GM18870 (cell line): ENCODE data around the gene UPF3B.
"Not testable (repeated sequence)": the region's sequence is repeated elsewhere in the genome, so short reads cannot be mapped to it uniquely, and the experiment has no call there.

Experiments used
- ATAC-seq: cut with Tn5 transposase; IDR thresholded peaks from one replicate; pipeline ENCODE4 v1.9.1; 2021; ENCODE audit warnings: moderate library complexity; ENCODE audit not compliant: unreplicated experiment

Gene UPF3B, protein sequence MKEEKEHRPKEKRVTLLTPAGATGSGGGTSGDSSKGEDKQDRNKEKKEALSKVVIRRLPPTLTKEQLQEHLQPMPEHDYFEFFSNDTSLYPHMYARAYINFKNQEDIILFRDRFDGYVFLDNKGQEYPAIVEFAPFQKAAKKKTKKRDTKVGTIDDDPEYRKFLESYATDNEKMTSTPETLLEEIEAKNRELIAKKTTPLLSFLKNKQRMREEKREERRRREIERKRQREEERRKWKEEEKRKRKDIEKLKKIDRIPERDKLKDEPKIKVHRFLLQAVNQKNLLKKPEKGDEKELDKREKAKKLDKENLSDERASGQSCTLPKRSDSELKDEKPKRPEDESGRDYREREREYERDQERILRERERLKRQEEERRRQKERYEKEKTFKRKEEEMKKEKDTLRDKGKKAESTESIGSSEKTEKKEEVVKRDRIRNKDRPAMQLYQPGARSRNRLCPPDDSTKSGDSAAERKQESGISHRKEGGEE

DNA sequence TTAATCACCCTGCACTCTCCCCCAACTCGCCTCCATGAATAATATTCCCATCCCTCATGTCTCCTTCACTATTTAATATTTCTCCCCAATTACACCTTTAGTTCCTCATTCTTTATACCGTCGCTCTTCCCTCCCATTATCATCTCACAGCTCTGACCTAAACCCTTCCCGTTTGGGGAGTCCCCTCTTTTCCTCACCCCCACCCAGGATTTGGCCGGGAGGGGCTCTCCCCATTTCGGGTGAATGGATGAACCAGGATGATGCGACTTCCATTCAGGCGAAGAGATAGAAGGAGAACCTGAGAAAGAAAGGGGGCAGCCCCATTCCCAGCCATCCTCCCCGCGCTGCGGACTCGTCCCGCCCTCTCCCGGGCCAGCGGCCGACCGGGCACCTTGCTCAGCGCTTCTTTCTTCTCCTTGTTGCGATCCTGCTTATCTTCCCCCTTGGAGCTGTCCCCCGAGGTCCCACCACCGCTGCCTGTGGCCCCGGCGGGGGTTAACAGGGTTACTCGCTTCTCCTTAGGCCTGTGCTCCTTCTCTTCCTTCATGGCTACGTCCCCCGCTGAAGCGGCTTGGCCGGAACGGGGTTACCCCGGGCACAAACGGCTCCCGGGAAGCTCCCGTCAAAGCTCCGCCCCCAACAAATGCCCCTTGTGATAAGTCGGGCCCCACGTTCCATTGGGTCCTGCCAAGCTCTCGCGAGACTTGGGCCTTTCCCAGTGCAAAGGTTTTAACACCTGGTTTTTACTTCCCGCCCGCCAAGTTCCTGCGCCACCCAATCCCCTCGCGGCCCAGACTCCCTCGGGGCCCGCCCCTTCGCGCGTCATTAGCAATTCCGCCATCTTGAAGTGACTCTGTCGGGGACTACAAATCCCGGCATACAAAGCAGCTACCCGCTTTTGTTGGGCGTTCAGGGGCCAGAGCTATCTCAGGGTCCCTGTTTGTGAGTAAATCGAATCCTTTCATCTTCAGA is at the start of gene UPF3B:
TSS of gene UPF3B (minus strand) at position 582 of the 972 bp plus-strand sequence. CDS start at position 547, 35 bp downstream.
- peak; percentile 90 for ATAC-seq

GRCh38 chrX:119900976-119901375 is 48.2 kb upstream of the UPF3B start:
- no peak for ATAC-seq

GRCh38 chrX:119899125-119899524 is 46.4 kb upstream of the UPF3B start:
- ATAC-seq = no peak

GRCh38 chrX:119895843-119896326 is 43.1 kb upstream of the UPF3B start, which contains the start of gene AKAP14:
Gene AKAP14, plus strand, starts transcription at chrX:119895893. Its CDS starts 7,331 bp downstream, at chrX:119903224.
- ATAC-seq = no peak

- not testable (repeated sequence) for ATAC-seq
These were observed 39.4 kb upstream of the UPF3B start for GRCh38 chrX:119891961-119892692.

DNA sequence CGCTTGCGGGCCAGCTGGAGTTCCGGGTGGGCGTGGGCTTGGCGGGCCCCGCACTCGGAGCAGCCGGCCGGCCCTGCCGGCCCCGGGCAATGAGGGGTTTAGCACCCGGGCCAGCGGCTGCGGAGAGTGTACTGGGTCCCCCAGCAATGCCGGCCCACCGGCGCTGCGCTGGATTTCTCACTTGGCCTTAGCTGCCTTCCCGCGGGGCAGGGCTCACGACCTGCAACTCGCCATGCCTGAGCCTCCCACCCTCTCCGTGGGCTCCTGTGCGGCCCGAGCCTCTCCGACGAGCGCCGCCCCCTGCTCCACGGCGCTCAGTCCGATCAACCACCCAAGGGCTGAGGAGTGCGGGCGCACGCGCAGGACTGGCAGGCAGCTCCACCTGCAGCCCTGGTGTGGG is 37.9 kb upstream of the UPF3B start:
- not testable (repeated sequence) for ATAC-seq

GRCh38 chrX:119887721-119888425 is 35.1 kb upstream of the UPF3B start:
- ATAC-seq = peak; percentile 58

DNA sequence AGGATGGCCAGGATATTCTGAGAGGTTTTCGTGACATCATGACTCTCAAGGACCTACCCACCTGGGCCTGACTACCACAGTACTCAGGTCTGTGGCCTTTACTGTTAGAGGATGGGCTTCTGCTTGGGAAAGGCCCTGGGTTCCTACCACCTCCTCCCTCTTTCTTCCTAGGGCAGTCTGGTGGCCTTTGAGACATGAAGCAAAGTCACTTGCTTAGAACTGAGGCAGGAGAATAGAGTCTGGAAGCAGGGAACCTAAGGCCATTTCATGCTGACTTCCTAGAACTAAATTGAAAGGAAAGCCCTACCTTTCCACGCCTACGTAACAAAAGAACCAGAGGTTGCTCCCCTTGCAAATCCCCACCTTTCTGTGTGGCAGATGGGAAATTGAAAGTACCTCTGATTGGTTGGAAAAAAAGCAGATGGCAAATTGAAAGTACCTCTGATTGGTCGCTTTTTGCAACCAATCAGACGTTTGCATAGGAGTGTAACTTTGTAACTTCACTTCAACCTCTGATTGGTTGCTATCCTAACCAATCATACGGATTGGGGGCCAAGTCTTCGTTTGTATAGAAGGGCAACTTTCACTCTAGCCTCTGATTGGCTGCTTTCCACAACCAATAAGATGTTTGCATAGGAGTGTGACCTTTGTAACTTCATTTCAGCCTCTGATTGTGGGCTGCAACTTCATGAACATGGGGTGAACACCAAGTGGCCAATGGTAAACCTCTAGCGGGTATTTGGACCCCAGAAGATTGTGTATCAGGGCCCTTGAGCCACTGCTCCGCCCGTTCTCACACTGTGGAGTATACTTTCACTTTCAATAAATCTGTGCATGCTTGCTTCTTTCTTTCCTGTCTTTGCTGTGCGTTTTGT is 33.0 kb upstream of the UPF3B start:
- ATAC-seq = no peak

- peak; percentile 78 for ATAC-seq
These were observed 28.0 kb upstream of the UPF3B start for GRCh38 chrX:119880552-119881437.

DNA sequence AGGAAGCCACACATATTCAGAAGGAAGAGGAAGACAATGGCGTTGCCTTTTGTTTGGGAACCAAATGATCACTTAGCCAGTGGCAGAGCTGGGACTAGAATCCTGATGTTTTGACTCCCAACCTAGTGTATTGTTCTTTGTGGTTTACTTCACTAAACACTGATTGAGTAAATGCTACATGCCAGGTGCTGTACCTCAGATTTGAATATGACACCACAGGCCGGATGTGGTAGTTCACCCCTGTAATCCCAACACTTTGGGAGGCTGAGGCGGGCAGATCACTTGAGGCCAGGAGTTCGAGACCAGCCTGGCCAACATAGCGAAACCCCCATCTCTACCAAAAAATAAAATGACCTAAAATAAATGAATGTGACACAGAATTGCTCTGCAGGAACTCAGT is 27.3 kb upstream of the UPF3B start:
- ATAC-seq = no peak

- no peak for ATAC-seq
These were observed 26.0 kb upstream of the UPF3B start for GRCh38 chrX:119878740-119879139.

DNA sequence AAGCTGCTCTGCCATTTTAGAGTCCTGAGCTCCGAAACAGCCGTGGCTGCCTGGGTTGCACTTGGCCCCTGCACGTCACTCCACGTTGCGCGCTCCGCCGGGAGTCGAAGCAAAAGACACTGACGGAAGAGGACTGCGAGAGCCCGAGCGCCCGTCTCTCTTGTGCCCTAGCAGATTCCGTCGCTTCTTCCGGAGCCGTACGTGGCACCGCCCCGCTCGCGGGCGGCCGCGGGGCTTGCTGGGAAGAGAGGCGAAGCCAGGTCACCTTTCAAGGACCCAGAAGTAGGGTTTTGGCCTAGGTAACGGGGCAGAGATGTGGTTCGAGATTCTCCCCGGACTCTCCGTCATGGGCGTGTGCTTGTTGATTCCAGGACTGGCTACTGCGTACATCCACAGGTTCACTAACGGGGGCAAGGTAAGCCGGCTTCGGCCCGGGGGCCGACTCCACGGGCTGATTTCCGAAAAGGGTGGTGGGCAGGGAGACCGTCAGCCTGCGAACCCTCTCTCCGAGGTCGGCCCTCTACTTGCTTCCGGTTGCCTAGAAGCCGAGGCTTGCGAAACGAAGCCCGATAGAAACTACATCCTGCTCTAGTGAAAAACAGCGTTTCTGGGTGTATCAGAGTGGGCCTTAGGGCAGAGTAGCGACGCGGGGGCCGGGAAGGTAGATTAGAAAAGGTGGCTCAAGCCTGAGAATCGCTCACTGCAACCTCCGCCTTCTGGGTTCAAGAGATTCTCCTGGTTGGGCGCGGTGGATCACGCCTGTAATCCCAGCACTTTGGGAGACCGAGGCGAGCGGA is 19.0 kb upstream of the UPF3B start, which contains the start of the genes NDUFA1 and RNF113A:
TSS of gene NDUFA1 (plus strand) at position 234 of the 797 bp plus-strand sequence. CDS start at position 314, 80 bp downstream.
TSS of gene RNF113A (minus strand) at position 135 of the 797 bp plus-strand sequence. CDS start at position 15, 120 bp downstream.
- peak; percentile 82 for ATAC-seq

DNA sequence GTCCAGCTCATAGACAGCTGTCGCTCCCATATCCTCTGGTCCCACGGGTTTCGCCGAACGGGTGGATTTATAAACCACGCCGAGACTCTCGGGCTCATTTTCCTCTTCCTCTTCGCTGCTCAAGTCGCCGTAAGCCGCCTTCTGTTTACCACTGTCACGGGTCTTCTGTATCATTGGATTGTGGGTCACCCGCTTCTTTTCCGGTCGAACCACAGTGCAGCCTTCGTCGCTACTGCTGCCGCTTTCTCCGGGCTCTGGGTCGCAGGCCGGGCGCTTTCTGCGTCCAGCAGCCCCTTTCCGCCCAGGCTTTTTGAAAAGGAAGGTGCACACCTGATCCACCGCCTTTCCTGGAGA is 18.5 kb upstream of the UPF3B start:
- peak; percentile 31 for ATAC-seq

DNA sequence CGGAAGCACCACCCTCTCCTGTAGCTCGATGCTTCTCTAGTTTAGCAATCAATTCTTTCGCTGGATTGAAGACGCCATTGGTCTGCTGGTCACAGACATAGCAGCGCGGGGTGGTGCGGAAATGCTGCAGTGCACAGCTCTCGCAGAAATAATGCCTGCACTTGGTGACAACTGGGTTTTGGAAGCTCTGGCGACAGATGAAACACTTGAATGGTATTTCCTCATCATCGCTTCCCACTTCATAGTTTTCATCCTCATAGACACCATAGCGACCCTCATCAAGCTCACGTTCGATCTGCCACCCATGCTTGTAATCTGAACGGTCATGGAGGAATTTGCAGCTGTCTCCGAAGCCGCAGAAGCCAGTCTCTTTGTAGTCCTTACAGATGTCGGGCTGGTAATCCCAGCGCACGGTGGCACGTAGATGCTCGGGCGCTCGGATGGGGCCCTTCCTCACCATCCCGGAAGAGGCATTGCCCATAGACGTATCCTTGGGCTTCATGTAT is 17.9 kb upstream of the UPF3B start:
- ATAC-seq = no peak

DNA sequence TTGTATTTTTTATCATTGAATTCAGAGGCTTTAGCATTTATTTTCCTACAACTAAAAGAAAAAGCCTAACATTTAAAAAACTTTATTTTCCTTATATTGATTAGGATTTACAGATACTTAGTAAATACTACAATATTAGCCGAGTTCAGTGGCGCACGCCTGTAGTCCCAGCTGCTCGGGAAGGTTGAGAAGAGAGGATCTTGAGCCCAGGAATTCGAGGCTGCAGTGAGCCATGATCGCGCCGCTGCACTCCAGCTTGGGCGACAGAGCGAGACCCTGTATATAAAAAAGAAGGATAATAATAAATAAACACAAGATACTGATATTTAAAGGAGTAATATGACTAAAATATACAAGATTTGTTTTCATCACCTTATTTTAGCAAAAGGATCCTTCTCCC is 681 bp upstream of the UPF3B start:
- ATAC-seq = no peak

DNA sequence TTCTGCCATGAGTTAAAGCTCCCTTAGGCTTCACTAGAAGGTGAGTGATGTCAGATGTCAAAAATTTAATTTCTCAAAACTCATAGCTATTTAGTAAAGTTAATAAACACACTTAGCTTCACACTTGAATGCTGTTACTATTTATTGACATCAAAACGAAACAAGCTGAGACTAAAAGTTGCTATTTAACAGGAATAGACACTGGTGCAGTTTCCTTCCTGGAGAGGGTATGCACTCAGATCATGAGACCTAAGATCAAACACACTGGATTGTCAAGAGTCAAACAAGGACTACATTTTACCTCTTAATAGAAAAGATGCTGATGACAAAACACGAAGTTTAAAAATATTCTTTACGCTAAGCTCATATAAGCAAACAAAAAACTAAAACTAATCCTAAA is 18.9 kb downstream of the UPF3B start:
- ATAC-seq = no peak

- ATAC-seq = no peak
These were observed 24.3 kb downstream of the UPF3B start for GRCh38 chrX:119828446-119828845.
